Measurements from ENCODE around the gene ING5.

ING5 gene

DNA sequence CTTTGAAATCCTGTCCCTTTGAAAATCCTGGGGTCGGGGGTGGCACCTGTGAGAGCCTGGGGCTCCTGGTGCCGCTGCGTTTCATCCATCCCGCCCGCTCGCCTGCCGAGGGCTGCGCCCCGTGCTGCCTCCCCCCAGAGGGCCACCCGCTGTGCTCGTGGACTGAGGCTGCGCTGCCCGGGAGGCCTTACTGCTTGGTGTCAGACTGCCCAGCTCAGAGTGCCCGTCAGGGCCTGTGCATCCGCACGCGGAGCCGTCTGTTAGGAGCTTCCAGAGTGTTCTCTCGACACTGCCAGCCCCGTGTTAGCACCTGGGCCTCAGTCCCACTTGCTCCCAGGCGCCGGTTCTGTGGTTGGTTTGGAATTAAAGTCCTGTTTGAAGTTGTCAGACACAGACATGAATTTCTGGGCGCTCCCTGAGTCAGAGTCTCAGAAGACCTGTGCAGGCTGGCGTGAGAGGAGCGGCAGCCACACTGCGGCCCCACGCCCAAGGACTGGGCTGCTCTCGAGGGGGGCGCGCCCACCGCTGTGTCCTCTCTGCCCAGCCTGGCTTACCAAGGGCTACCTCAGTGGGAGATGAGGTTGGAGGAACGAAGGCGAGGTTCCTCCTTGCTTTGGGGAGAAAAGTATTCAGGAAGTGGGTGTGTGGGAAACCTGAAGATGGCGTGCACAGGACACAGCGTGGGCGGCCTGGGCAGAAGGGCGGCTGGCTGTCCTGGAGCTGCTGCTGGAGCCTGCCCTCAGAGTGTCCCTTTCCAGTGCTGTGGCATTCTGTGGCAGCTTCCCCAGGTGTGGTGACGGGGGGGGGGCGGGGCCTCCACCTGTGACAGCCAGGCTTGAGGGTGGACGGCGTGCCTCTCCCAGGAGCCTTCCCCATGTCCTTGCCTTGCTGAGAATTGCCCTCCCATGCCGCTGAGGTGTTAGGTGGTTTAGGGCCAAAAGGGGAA, 29.3 kb upstream of the ING5 start:
- in situ Hi-C loops (cut with MboI; ENCODE audit: low sequenced_read_pairs): no loop called here

DNA sequence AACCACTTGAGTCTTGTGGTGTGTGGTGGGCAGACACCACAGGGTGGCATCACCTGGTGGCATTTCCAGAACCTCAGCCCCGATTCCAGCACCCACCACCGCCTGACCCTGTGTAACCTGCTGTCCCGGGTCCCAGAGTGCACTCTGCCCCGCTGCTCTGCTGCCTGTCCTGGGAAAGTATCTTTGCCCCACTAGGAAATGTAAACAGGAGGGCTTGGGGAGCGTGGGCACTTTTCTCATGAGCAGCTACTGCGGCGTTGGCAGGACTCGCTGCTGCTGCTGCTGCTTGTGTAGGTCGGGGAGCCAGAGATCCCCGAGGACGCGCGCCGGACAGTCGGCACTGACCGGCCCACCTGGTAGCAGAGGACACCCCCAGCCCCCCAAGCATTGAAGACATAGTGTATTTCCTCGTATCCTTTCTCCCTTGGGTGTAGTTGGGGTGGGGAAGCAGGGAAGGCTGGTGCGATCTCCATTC, 28.6 kb upstream of the ING5 start:
- in situ Hi-C loops (cut with MboI; ENCODE audit: low sequenced_read_pairs): no loop called here

- in situ Hi-C loops (cut with MboI; ENCODE audit: low sequenced_read_pairs): no loop called here
Observed at GRCh38 chr2:241673797-241674725, 27.8 kb upstream of the ING5 start.

DNA sequence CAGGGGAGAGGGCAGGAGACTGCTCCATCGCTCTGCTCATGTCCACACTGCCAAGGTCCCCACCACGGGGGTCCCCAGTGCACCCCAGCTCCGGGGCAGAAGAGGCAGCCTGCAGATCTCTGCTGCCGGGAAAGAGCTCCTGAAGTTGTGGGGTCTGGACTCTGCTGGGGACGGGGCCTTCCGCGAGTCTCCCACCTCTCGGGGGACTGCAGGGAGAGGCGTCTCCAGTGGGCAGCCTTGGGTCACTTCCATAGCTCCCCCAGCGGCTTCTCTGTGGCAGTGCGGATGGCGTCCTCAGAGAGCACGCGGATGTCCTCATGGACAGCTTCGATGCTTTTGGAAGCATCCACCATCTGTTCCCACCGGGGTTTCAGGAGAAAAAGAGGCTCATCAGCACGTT, 26.0 kb upstream of the ING5 start:
- in situ Hi-C loops (cut with MboI; ENCODE audit: low sequenced_read_pairs): no loop called here

- in situ Hi-C loops (cut with MboI; ENCODE audit: low sequenced_read_pairs): no loop called here
Observed at GRCh38 chr2:241676665-241677064, 25.2 kb upstream of the ING5 start.

GRCh38 chr2:241677392-241677791, 24.4 kb upstream of the ING5 start:
- in situ Hi-C loops (cut with MboI; ENCODE audit: low sequenced_read_pairs): no loop called here

DNA sequence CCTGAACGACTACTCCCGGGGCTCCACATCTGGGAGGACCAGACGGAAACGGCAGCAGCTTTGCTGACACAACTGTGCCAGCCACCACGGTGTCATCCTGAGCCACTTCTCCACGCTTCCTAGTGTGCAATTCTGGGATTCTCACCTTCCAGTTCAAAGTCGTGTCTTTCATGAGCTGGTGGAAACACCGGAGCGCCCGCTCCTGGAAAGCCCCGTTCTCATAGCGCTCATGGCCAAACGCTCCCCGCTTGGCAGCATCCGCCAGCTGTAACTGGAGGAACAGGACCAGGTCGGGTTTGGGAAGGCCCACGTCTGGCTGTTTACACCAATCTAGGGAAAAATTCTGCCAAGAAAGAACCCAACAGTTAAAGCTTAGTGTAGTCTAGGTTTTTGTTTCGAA, 23.5 kb upstream of the ING5 start:
- in situ Hi-C loops (cut with MboI; ENCODE audit: low sequenced_read_pairs): no loop called here

DNA sequence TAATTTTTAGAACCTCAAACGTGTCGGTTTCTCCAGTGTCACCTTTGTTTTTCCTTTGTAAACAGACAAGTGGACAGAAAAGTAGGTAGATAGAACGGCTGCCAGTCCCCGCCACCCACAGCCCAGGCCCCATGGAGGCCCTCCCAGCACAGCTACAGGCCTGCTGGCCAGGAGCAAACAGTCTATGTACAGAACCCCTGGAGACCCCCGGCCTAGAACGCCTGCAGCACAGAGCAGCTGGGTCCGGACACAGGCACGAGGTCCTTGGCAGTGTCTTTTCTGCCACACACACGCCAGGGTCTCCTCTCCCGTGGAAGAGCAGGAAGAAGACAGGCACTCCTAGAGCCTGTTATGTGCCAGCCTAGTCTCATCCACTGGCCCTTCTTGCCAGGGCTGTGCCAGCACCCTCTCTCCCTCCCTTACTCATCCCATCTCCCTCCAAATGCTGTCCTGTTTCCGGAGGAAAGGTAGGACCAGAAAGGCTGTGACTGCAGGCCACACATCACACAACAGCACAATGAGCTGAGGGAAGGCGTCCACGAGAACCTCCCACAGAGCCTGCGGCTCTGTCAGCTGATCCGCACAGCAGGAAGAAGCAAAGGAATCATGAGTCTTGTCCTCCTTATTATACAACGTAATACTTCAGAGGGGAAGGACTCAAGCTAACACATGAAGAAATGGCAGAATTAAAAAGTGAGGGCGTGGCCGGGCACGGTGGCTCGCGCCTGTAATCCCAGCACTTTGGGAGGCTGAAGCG, 22.9 kb upstream of the ING5 start:
- in situ Hi-C loops (cut with MboI; ENCODE audit: low sequenced_read_pairs): no loop called here

GRCh38 chr2:241680044-241680443, 21.8 kb upstream of the ING5 start:
- in situ Hi-C loops (cut with MboI; ENCODE audit: low sequenced_read_pairs): no loop called here

DNA sequence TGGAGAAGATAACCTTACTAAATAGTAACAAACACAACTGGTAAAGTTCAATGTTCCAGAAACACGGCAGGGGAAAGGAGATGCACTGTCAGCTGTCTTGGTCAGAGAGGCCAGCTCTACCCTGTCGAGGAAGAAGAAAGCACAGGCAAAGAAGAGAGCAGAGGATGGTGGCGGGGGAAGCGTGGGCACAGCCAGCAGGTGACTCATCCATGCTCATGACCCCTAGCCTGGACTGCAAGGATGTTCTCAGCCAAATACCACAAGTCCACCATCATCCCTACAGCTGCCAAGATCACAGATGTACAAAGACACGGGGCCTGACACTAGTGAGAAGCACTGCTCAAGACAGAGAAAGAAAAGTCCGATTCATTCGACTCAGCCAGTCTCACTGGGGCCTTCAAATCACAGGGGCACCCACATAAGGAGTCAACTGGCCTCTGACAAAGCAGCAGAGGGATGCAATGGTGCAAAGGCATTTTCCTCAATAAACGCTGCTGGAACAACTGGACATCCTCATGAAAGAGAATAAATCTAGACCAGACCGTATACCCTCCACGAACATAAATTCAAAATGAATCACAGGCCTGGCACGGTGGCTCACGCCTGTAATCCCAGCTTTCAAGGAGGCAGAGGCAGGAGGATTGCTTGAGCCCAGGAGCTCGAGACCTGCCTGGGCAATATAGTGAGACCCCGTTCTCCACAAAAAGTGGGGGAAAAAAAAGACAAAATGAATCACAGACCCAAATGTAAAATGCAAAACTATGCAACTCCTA, 20.8 kb upstream of the ING5 start:
- in situ Hi-C loops (cut with MboI; ENCODE audit: low sequenced_read_pairs): no loop called here

- in situ Hi-C loops (cut with MboI; ENCODE audit: low sequenced_read_pairs): no loop called here
Observed at GRCh38 chr2:241686324-241686649, 15.6 kb upstream of the ING5 start.

- in situ Hi-C loops (cut with MboI; ENCODE audit: low sequenced_read_pairs): no loop called here
Observed at GRCh38 chr2:241686650-241687425, 15.0 kb upstream of the ING5 start, which contains the start of gene DTYMK. TSS of gene DTYMK (minus strand) at chr2:241686815. CDS start at chr2:241686783, 32 bp downstream.

- in situ Hi-C loops (cut with MboI; ENCODE audit: low sequenced_read_pairs): no loop called here
Observed at GRCh38 chr2:241689306-241689705, 12.5 kb upstream of the ING5 start.

GRCh38 chr2:241690202-241690717, 11.6 kb upstream of the ING5 start:
- in situ Hi-C loops (cut with MboI; ENCODE audit: low sequenced_read_pairs): no loop called here

DNA sequence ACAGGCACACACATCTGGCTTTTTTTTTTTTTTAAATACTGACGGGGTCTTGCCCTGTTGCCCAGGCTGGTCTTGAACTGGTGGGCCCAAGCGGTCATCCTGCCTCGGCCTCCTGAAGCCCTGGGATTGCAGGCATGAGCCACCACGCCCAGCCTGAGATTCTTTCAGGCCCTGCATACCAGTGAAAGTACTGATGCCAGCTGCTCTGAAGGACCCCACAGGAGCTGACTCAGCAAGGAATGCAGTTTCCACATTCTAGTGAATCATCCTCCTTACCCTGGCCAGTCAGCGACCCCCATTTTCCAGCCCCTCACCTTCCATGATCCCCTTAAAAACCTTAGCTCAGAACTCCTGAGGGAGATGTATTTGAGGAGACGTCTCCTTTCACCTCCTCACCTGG, 9.4 kb upstream of the ING5 start:
- in situ Hi-C loops (cut with MboI; ENCODE audit: low sequenced_read_pairs): no loop called here

DNA sequence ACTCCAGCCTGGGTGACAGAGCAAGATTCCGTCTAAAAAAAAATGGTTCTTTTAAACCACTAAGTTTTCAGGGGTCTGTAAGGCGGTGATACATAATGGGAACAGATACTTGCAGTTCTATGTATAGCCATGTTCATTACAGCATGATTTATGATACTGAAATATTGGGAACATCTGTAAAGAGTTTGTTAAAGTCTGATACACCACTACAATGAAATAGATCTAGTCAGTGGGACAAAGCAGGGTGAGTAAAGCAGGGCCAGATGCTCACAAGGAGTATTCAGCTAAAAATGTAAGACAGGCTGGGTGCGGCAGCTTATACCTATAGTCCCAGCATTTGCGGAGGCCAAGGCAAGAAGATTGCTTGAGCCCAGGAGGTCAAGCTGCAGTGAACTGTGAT, 6.2 kb upstream of the ING5 start:
- in situ Hi-C loops (cut with MboI; ENCODE audit: low sequenced_read_pairs): no loop called here

DNA sequence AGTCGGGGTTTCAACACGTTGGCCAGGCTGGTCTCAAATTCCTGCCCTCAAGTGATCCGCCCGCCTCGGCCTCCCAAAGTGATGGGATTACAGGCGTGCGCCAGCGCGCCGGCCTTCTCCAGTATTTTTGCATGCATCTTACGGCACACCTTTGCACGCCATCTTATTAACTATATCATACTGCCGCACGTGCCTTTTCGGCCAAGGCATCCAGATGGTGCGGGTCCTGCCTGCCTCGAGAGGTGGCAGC, 765 bp upstream of the ING5 start:
- in situ Hi-C loops (cut with MboI; ENCODE audit: low sequenced_read_pairs): no loop called here

GRCh38 chr2:241702155-241703031, 554 bp downstream of the ING5 start:
- in situ Hi-C loops (cut with MboI; ENCODE audit: low sequenced_read_pairs): no loop called here
